ENCODE measurements around the gene FBLN2.

DNA sequence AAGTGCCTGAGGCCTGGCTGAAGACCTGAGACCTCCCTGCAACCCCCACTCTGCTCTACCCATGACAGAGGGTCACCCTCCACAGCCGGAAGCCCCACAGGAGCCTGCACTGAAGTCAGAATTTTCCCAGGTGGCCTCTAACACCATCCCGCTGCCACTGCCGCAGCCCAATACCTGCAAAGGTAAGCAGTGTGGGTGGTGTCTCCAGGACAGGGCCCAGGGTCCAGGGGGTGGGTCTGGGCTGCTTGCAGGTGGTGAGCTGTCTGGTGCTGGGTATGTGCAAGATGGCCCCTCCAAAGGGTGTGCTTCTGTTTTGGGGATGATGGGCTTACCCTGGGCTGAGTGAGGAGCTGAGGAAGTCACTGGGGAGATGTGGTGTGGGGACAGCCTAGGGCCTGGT is 69.9 kb downstream of the FBLN2 start:
- TF ChIP-seq, protein P1, sequence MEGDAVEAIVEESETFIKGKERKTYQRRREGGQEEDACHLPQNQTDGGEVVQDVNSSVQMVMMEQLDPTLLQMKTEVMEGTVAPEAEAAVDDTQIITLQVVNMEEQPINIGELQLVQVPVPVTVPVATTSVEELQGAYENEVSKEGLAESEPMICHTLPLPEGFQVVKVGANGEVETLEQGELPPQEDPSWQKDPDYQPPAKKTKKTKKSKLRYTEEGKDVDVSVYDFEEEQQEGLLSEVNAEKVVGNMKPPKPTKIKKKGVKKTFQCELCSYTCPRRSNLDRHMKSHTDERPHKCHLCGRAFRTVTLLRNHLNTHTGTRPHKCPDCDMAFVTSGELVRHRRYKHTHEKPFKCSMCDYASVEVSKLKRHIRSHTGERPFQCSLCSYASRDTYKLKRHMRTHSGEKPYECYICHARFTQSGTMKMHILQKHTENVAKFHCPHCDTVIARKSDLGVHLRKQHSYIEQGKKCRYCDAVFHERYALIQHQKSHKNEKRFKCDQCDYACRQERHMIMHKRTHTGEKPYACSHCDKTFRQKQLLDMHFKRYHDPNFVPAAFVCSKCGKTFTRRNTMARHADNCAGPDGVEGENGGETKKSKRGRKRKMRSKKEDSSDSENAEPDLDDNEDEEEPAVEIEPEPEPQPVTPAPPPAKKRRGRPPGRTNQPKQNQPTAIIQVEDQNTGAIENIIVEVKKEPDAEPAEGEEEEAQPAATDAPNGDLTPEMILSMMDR (IDR thresholded peaks at IDR 0.05 in 2 of 3, conservative IDR thresholded peaks at IDR 0.05 in 1 of 3; ENCODE audit: control insufficient read depth in 2 of 3, extremely low read depth in 1 of 3, insufficient read depth in 1 of 3, low read depth in 3 of 3, low read length in 3 of 3) = no peak
- no peak for TF ChIP-seq TAF1 (IDR thresholded peaks at IDR 0.05; ENCODE audit: borderline replicate concordance, low read depth, low read length)

All from GM12878 (cell line).